Subcutaneous adipose tissue (tissue), 4 donors: ENCODE data around the gene PDIK1L. TPM values are rescaled to one million over a fixed set of nuclear protein-coding genes. Genes with fewer than 3 reads are reported as not detected.

Source experiments
- CTCF ChIP-seq: fragments of 450-650 bp; IDR thresholded peaks from one replicate; pipeline ENCODE4 v1.5.1; 2016; ENCODE audit warnings: low read depth, mild to moderate bottlenecking, control low read depth, antibody characterized with exemption, moderate library complexity
- total RNA-seq, 4 donors: library from RNA; depleted of rRNA; stranded (reverse); fragments of >200 nt; gene quantifications; one replicate each; pipeline ENCODE4 v1.1.0, GENCODE V29; 2016

The PDIK1L gene
- total RNA-seq, 4 donors from 2014 or later, result 5.8 to 9.3 (median 8.3) TPM

- no peak for TF ChIP-seq CTCF
Measured at GRCh38 chr1:26070963-26071342, 40.7 kb upstream of the PDIK1L start.

GRCh38 chr1:26072305-26072704, 39.3 kb upstream of the PDIK1L start:
- no peak for TF ChIP-seq CTCF

- no peak for TF ChIP-seq CTCF
Measured at GRCh38 chr1:26075421-26076144, 36.0 kb upstream of the PDIK1L start.

GRCh38 chr1:26077524-26077923, 34.1 kb upstream of the PDIK1L start:
- no peak for TF ChIP-seq CTCF

GRCh38 chr1:26078286-26079177, 33.1 kb upstream of the PDIK1L start:
- TF ChIP-seq CTCF, result no peak

GRCh38 chr1:26079178-26079563, 32.5 kb upstream of the PDIK1L start:
- no peak for TF ChIP-seq CTCF
